DOHH2 (cell line): ENCODE measurements around the gene MYO5A.
A peak's percentile ranks its signal among the peaks of the same experiment; 100 is the strongest.

ENCODE experiments used
- CTCF ChIP-seq: fragments of 200-600 bp; sonication (generic); IDR thresholded peaks from one replicate; pipeline ENCODE4 v1.5.1; 2014; ENCODE audit warnings: antibody characterized with exemption, mild to moderate bottlenecking, low read depth, low read length; ENCODE audit not compliant: poor library complexity, severe bottlenecking
- EZH2phosphoT487 ChIP-seq: fragments of 200-600 bp; sonication (generic); IDR thresholded peaks from 2 replicates; pipeline ENCODE4 v1.6.1; 2017; ENCODE audit warnings: borderline replicate concordance, mild to moderate bottlenecking, antibody characterized with exemption, low read length, moderate library complexity, mixed read lengths

- peak; percentile 71 for TF ChIP-seq CTCF
- no peak for TF ChIP-seq EZH2phosphoT487
These were observed 197.0 kb downstream of the MYO5A start for GRCh38 chr15:52331490-52332240.
